A673 (cell line): ENCODE data around the gene GPR26.

Experiments used
- EZH2 ChIP-seq: fragments of 200-600 bp; sonication (generic); IDR thresholded peaks from 2 replicates; pipeline ENCODE4 v1.6.1; 2017; ENCODE audit warnings: borderline replicate concordance, low read depth, mild to moderate bottlenecking, mixed read lengths, antibody characterized with exemption, low read length; ENCODE audit not compliant: poor library complexity, severe bottlenecking
- TF ChIP-seq, protein P1 (sequence below): fragments of 300-800, 200-600 bp; sonication (generic); conservative IDR thresholded peaks from 2 replicates; pipeline ENCODE4 v1.5.1; 2017; ENCODE audit warnings: low read depth, mild to moderate bottlenecking, antibody characterized with exemption, low read length, moderate library complexity, mixed read lengths

- TF ChIP-seq, protein P1, sequence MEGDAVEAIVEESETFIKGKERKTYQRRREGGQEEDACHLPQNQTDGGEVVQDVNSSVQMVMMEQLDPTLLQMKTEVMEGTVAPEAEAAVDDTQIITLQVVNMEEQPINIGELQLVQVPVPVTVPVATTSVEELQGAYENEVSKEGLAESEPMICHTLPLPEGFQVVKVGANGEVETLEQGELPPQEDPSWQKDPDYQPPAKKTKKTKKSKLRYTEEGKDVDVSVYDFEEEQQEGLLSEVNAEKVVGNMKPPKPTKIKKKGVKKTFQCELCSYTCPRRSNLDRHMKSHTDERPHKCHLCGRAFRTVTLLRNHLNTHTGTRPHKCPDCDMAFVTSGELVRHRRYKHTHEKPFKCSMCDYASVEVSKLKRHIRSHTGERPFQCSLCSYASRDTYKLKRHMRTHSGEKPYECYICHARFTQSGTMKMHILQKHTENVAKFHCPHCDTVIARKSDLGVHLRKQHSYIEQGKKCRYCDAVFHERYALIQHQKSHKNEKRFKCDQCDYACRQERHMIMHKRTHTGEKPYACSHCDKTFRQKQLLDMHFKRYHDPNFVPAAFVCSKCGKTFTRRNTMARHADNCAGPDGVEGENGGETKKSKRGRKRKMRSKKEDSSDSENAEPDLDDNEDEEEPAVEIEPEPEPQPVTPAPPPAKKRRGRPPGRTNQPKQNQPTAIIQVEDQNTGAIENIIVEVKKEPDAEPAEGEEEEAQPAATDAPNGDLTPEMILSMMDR: no peak
- no peak for TF ChIP-seq EZH2
These were observed 23.5 kb upstream of the GPR26 start for GRCh38 chr10:123642697-123643096.
